SK-N-SH (cell line): ENCODE results near the gene ATE1. TPM values are rescaled to one million over a fixed set of nuclear protein-coding genes. Genes with fewer than 3 reads are reported as not detected.

Source experiments
- CTCF ChIA-PET: fragments of 300-600, 350-600 bp; formaldehyde crosslinking; extraction: SDS; loops from one replicate; lab custom pipeline; 2021; lab: Yijun Ruan, JAX
- POLR2A ChIA-PET: fragments of 350-600 bp; sonication (Branson Sonifier 250); formaldehyde crosslinking; extraction: SDS; loops from one replicate; lab custom pipeline; 2020; ENCODE audit warnings: antibody characterized with exemption, inconsistent platforms; lab: Yijun Ruan, JAX
- DNase-seq: peaks from one replicate; pipeline ENCODE4 v3.0.0; 2012
- H2AFZ ChIP-seq: fragments of 200-600 bp; sonication (generic); 2 replicates; pipeline ENCODE4 v1.8.1; 2016; ENCODE audit warnings: antibody characterized with exemption, mild to moderate bottlenecking, low read depth
- H3F3A ChIP-seq: fragments of 200-600 bp; sonication (generic); replicated peaks from 2 replicates; pipeline ENCODE3; 2016; ENCODE audit warnings: antibody characterized with exemption, mild to moderate bottlenecking; ENCODE audit not compliant: insufficient read depth
- H3K27ac ChIP-seq, 2 experiments: fragments of 200-500 bp in 1 of 2; fragments of 200-600 bp in 1 of 2; sonication (Bioruptor generic) in 1 of 2; sonication (generic), shearing (Covaris generic) in 1 of 2; 2 replicates each; pipeline versions ENCODE4 v1.5.1 to v1.6.1; 2014 to 2016; ENCODE audit warnings: low read depth in 2 of 2, inconsistent platforms in 1 of 2, low read length in 1 of 2, mild to moderate bottlenecking in 1 of 2, mixed read lengths in 1 of 2
- H3K27me3 ChIP-seq: fragments of 200-600 bp; sonication (generic), shearing (Covaris generic); 2 replicates; pipeline ENCODE4 v1.6.1; 2016; ENCODE audit warnings: mixed run types; ENCODE audit not compliant: insufficient read depth
- H3K36me3 ChIP-seq, 2 experiments: fragments of 200-500 bp in 1 of 2; fragments of 200-600 bp in 1 of 2; sonication (Bioruptor generic) in 1 of 2; sonication (generic) in 1 of 2; replicated peaks in 1 of 2; 2 replicates each; pipeline versions ENCODE3 to v1.5.1; 2014 to 2016; ENCODE audit warnings: low read length in 1 of 2, mild to moderate bottlenecking in 1 of 2; ENCODE audit not compliant: insufficient read depth in 2 of 2, control insufficient read depth in 1 of 2
- H3K4me1 ChIP-seq, 2 experiments: fragments of 200-500 bp in 1 of 2; fragments of 200-600 bp in 1 of 2; sonication (Bioruptor generic) in 1 of 2; sonication (generic), shearing (Covaris generic) in 1 of 2; 2 replicates each; pipeline versions ENCODE4 v1.5.1 to v1.6.1; 2014 to 2016; ENCODE audit warnings: low read depth in 1 of 2, low read length in 1 of 2, mixed run types in 1 of 2; ENCODE audit not compliant: insufficient read depth in 2 of 2, control insufficient read depth in 1 of 2
- H3K4me2 ChIP-seq: fragments of 200-600 bp; sonication (generic), shearing (Covaris generic); 2 replicates; pipeline ENCODE4 v1.6.1; 2017; ENCODE audit warnings: mixed run types
- H3K4me3 ChIP-seq, 2 experiments: fragments of 200-500 bp in 1 of 2; fragments of 200-600 bp in 1 of 2; sonication (Bioruptor generic) in 1 of 2; sonication (generic), shearing (Covaris generic) in 1 of 2; 2 replicates each; pipeline versions ENCODE4 v1.5.1 to v1.8.1; 2014 to 2016; ENCODE audit warnings: low read depth in 2 of 2, inconsistent platforms in 1 of 2, low read length in 1 of 2, mild to moderate bottlenecking in 1 of 2, mixed read lengths in 1 of 2, moderate library complexity in 1 of 2
- H3K79me2 ChIP-seq: fragments of 200-600 bp; sonication (generic); 2 replicates; pipeline ENCODE4 v1.8.1; 2017; ENCODE audit warnings: mild to moderate bottlenecking; ENCODE audit not compliant: insufficient read depth
- H3K9ac ChIP-seq: fragments of 200-600 bp; sonication (generic); 2 replicates; pipeline ENCODE4 v1.6.1; 2017; ENCODE audit warnings: mixed run types
- H3K9me2 ChIP-seq: fragments of 200-600 bp; sonication (generic); 2 replicates; pipeline ENCODE4 v1.6.1; 2017; ENCODE audit warnings: mixed run types
- H3K9me3 ChIP-seq: fragments of 200-600 bp; sonication (generic); 2 replicates; pipeline ENCODE4 v1.6.1; 2017; ENCODE audit warnings: mixed run types, mild to moderate bottlenecking, moderate library complexity
- H4K20me1 ChIP-seq: fragments of 200-600 bp; sonication (generic); 2 replicates; pipeline ENCODE4 v1.6.1; 2017; ENCODE audit warnings: mild to moderate bottlenecking, mixed run types; ENCODE audit not compliant: insufficient read depth
- FOSL2 ChIP-seq: IDR thresholded peaks from 2 replicates; pipeline ENCODE4 v1.4.0; 2012; ENCODE audit warnings: low read depth, mild to moderate bottlenecking, moderate library complexity, borderline replicate concordance
- FOXJ3 ChIP-seq: sonication (generic); formaldehyde crosslinking; IDR thresholded peaks from 2 replicates; pipeline ENCODE4 v1.5.1; 2020; ENCODE audit warnings: mild to moderate bottlenecking, missing genetic modification reagents
- GATA2 ChIP-seq: sonication (generic); formaldehyde crosslinking; IDR thresholded peaks from 2 replicates; pipeline ENCODE4 v1.5.0; 2020; ENCODE audit warnings: mild to moderate bottlenecking, missing genetic modification reagents
- RAD21 ChIP-seq: IDR thresholded peaks from 2 replicates; pipeline ENCODE4 v1.6.1; 2012; ENCODE audit warnings: mild to moderate bottlenecking, low read length
- RFX5 ChIP-seq: IDR thresholded peaks from 2 replicates; pipeline ENCODE4 v1.6.1; 2012; ENCODE audit warnings: mild to moderate bottlenecking, improper control_type of control experiment, low read length
- RXRA ChIP-seq: IDR thresholded peaks from 2 replicates; pipeline ENCODE4 v1.4.0; 2012; ENCODE audit warnings: low read depth, mild to moderate bottlenecking, borderline replicate concordance
- SIN3A ChIP-seq: IDR thresholded peaks from 2 replicates; pipeline ENCODE4 v1.6.1; 2012; ENCODE audit warnings: low read depth, mild to moderate bottlenecking, low read length, moderate library complexity, borderline replicate concordance
- TAF1 ChIP-seq: IDR thresholded peaks from 2 replicates; pipeline ENCODE4 v1.6.1; 2012; ENCODE audit warnings: low read depth, mild to moderate bottlenecking, low read length, moderate library complexity, borderline replicate concordance
- TCF12 ChIP-seq: IDR thresholded peaks from 2 replicates; pipeline ENCODE4 v1.4.0; 2012
- USF1 ChIP-seq: IDR thresholded peaks from 2 replicates; pipeline ENCODE4 v1.4.0; 2012; ENCODE audit warnings: low read depth, borderline replicate concordance
- YY1 ChIP-seq: IDR thresholded peaks from 2 replicates; pipeline ENCODE4 v1.4.0; 2012; ENCODE audit warnings: low read depth, mild to moderate bottlenecking
- ZBTB33 ChIP-seq: IDR thresholded peaks from 2 replicates; pipeline ENCODE4 v1.4.0; 2012; ENCODE audit warnings: low read depth, borderline replicate concordance
- whole genome bisulfite sequencing: methylation state at CpG from one replicate; pipeline ENCODE4 v1.1.6; 2017; ENCODE audit warnings: low lambda C conversion rate; 5-methylcytosine and 5-hydroxymethylcytosine counted together
- polyA plus RNA-seq, 3 experiments: library from polyadenylated mRNA; depleted of rRNA; stranded (reverse); fragments of >200 nt; gene quantifications; 2 replicates each; pipeline ENCODE4 v1.2.3, GENCODE V29; 2012
- TF ChIP-seq, protein P1 (sequence below): IDR thresholded peaks from 2 replicates; pipeline ENCODE4 v1.4.0; 2012; ENCODE audit warnings: low read depth
- TF ChIP-seq, protein P2 (sequence below): IDR thresholded peaks from 2 replicates; pipeline ENCODE4; 2012

The ATE1 gene
- polyA plus RNA-seq, 1 of the 3 experiments (the other 2 are of a cell fraction): 6.3 TPM

GRCh38 chr10:121765204-121765603 is 162.6 kb downstream of the ATE1 start:
- POLR2A ChIA-PET: no interaction called here
- DNase-seq: no peak
- peaks cover 7% of the 10 kb centered on the region; the same call in 1 of the 2 replicates for H3K9me3 ChIP-seq

More at GRCh38 chr10:121765204-121765603, 162.6 kb downstream of the ATE1 start:
- 83% methylated on average over 4 of the region's 4 CpGs for WGBS
- TF ChIP-seq, protein P1, sequence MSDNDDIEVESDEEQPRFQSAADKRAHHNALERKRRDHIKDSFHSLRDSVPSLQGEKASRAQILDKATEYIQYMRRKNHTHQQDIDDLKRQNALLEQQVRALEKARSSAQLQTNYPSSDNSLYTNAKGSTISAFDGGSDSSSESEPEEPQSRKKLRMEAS: no peak
- TF ChIP-seq USF1: no peak
- no peak for TF ChIP-seq TCF12
- TF ChIP-seq RFX5: no peak
- TF ChIP-seq FOXJ3: no peak
- TF ChIP-seq RXRA: no peak
- TF ChIP-seq YY1: no peak
- TF ChIP-seq SIN3A: no peak
- no peak for TF ChIP-seq RAD21
- TF ChIP-seq GATA2: no peak
- TF ChIP-seq ZBTB33: no peak
- TF ChIP-seq, protein P2, sequence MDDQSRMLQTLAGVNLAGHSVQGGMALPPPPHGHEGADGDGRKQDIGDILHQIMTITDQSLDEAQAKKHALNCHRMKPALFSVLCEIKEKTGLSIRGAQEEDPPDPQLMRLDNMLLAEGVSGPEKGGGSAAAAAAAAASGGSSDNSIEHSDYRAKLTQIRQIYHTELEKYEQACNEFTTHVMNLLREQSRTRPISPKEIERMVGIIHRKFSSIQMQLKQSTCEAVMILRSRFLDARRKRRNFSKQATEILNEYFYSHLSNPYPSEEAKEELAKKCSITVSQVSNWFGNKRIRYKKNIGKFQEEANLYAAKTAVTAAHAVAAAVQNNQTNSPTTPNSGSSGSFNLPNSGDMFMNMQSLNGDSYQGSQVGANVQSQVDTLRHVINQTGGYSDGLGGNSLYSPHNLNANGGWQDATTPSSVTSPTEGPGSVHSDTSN: no peak
- TF ChIP-seq TAF1: no peak
- no peak for TF ChIP-seq FOSL2
- no peaks in the 10 kb centered on the region for H3F3A ChIP-seq
- H3K9ac ChIP-seq: no peak overlapping the region
- no peak overlapping the region for H2AFZ ChIP-seq
- no peak overlapping the region for H3K27ac ChIP-seq
- no peaks in the 10 kb centered on the region for H4K20me1 ChIP-seq
- no peak overlapping the region for H3K4me2 ChIP-seq
- H3K4me1 ChIP-seq: peaks cover 0 to 2% of the 10 kb centered on the region in 2 experiments; a peak in 1 of 4 replicates
- CTCF ChIA-PET: interaction anchor here (0.6 to 1.3 kb wide), 3 partner anchors 13 to 315 kb away, joined by 3 to 5 read pairs (median 3); no protein-coding TSS in a partner anchor
- H3K4me3 ChIP-seq: no peak overlapping the region
- H3K27me3 ChIP-seq: no peaks in the 10 kb centered on the region
- H3K36me3 ChIP-seq: no peaks in the 10 kb centered on the region
- H3K79me2 ChIP-seq: no peaks in the 10 kb centered on the region; the same call in 1 of the 2 replicates
- H3K9me2 ChIP-seq: no peaks in the 10 kb centered on the region; the same call in 1 of the 2 replicates
